ENCODE results near the gene RAB4B.
"Not testable (repeated sequence)": the region's sequence is repeated elsewhere in the genome, so short reads cannot be mapped to it uniquely, and the experiment has no call there.

The RAB4B gene

DNA sequence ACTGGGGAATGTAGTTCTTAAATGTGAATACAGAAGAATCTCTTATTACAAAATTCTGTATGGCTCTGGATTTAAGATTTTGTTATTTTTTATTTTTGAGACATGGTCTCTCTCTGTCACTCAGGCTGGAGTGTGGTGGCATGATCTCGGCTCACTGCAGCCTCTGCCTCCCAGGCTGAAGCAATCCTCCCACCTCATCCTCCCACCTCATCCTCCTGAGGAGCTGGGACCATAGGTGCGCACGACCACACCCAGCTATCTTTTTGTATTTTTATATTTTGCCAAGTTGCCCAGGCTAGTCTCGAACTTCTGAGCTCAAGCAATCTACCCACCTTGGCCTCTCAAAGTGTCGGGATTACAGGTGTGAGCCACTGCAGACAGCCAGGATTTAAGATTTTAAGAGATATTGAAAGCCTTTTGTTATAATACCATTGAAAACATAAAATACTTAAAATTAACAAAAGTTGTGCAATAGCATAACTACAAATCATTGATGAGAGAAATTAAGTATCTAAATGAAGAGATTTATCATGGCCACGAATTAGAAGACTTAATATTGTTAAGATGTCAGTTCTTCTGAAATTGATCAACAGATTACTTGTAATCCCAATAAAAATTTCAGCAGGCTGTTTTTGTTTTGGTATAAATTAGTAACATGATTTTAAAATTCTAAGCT is 58.8 kb downstream of the RAB4B start:
- H3K27ac ChIP-seq = no peak overlapping the region
- DNase-seq (ENCODE audit: low read depth, low spot score) = no peak

- H3K27ac ChIP-seq; DNase-seq (ENCODE audit: low read depth, low spot score): not testable (repeated sequence)
Observed at GRCh38 chr19:40838477-40838876, 60.4 kb downstream of the RAB4B start.

DNA sequence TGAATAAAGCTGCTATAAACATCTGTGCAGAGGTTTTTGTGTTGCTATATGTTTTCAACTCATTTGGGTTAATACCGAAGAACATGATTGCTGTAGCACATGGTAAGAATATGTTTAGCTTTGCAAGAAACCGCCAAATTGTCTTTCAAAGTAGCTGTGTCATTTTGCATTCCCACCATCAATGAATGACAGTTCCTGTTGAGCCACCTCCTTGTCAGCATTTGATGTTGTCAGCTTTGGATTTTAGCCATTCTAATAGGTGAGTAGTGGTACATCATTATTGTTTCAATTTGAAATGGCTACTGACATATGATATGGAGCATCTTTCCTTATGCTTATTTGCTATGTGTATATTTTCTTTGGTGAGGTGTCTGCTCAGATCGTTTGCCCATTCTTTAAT is 64.0 kb downstream of the RAB4B start:
- not testable (repeated sequence) for DNase-seq (ENCODE audit: low read depth, low spot score); H3K27ac ChIP-seq

DNA sequence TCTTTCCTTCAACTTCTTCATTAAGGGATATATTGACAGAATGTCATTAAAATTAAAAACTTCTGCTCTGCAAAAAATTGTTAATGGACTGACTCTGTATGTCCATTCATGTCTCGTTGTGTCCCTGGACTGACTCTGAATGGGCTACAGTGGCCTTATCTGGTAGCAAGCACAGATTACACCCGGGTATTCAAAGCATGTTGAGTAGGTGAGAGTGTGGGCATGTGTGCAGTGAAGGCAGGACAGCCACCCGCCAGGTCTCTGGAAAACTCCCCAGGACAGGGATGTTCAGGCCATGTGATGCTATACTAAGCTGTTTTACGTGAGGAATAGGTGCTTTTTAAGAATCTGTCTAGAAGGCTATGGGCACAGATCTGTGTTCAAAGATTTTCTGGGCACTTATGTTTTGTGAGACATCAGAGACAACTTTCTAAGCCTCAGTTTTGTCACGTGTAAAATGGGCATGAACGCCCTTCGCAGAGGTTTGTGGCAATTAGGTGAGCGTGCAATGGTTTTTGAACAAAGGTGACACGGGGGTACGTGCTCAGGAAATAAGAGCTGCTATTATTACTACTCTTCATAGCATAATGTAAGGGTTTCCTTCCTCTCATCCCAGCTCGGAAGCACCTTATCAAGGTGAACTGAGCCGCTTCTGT is 65.1 kb downstream of the RAB4B start:
- not testable (repeated sequence) for DNase-seq (ENCODE audit: low read depth, low spot score); H3K27ac ChIP-seq

DNA sequence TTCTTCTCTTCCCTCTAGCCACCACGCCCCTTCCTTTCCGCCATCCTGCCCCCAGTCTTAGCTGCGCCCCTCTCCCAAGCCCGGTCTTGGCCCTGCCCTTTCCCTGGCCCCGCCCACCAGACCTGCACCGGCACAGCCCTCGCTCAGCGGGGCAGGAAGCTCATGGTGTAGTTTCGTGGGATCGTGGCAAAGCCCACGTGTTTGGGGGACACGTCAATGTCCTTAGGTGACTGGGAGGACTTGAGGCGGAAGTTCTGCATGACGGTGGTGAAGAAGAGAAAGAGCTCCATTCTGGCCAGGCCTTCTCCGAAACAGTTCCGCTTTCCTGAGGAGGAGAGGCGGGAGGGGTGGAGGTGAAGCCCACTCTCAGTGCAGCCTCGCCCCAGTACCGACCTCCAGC is 65.6 kb downstream of the RAB4B start:
- not testable (repeated sequence) for DNase-seq (ENCODE audit: low read depth, low spot score); H3K27ac ChIP-seq
